Nephron progenitor cell (in vitro differentiated cells): ENCODE data around the gene CCDC57.

ENCODE experiments used
- DNase-seq: peaks from one replicate; pipeline ENCODE4 v3.0.0; 2021
- H3K27ac Mint-ChIP-seq: 2 replicates; pipeline ENCODE4 v1.8.0; 2021; ENCODE audit warnings: mild to moderate bottlenecking, moderate library complexity, mixed read lengths
- H3K27me3 Mint-ChIP-seq: 2 replicates; pipeline ENCODE4 v1.8.0; 2021; ENCODE audit warnings: mild to moderate bottlenecking, low read depth, mixed read lengths; ENCODE audit not compliant: poor library complexity
- H3K36me3 Mint-ChIP-seq: 2 replicates; pipeline ENCODE4 v1.8.0; 2021; ENCODE audit warnings: low read depth, mixed read lengths
- H3K4me1 Mint-ChIP-seq: 2 replicates; pipeline ENCODE4 v1.8.0; 2021; ENCODE audit warnings: mixed read lengths
- H3K4me3 Mint-ChIP-seq: 2 replicates; pipeline ENCODE4 v1.8.0; 2021; ENCODE audit warnings: mild to moderate bottlenecking, moderate library complexity, mixed read lengths
- H3K9me3 Mint-ChIP-seq: 2 replicates; pipeline ENCODE4 v1.8.0; 2021; ENCODE audit warnings: mild to moderate bottlenecking, moderate library complexity, mixed read lengths
- TF ChIP-seq, protein P1 (sequence below): fragments of 200-600 bp; sonication (generic); IDR thresholded peaks from 2 replicates; pipeline ENCODE4 v1.5.0; 2021; ENCODE audit warnings: antibody characterized with exemption

CCDC57 gene

DNA sequence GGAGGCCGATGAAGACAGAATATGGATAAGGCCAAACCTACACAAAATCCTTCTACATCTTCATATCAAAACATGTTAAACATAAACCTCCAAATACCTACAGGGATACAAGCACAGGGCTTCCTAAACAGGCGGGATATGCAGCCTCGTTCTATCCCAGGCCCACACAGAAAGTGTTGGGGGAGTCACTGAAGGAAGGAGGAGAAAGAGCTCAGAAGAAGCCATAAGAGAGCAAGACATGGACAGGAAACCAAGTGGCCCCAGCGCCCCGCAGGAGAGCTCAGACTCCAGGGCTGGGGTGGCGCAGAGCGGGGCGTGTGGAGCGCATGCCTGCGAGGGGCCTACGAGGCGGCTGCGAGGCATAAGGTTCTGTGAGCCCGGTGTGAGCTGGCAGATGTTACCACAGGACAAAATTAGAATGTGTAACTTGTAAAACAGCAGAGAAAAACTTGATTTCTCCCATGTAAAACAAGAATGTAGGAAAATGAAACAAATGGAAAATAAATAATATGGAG lies 103.6 kb downstream of the CCDC57 start:
- Mint-ChIP-seq H3K36me3 (peaks cover 37% of the 10 kb centered on the region), H3K27me3 (no peaks in the 10 kb centered on the region), H3K4me3 (no peak overlapping the region), H3K9me3 (no peaks in the 10 kb centered on the region), H3K27ac (peak overlapping the region; percentile 97), H3K4me1 (peaks cover 69% of the 10 kb centered on the region)
- no peak for DNase-seq
- TF ChIP-seq, protein P1, sequence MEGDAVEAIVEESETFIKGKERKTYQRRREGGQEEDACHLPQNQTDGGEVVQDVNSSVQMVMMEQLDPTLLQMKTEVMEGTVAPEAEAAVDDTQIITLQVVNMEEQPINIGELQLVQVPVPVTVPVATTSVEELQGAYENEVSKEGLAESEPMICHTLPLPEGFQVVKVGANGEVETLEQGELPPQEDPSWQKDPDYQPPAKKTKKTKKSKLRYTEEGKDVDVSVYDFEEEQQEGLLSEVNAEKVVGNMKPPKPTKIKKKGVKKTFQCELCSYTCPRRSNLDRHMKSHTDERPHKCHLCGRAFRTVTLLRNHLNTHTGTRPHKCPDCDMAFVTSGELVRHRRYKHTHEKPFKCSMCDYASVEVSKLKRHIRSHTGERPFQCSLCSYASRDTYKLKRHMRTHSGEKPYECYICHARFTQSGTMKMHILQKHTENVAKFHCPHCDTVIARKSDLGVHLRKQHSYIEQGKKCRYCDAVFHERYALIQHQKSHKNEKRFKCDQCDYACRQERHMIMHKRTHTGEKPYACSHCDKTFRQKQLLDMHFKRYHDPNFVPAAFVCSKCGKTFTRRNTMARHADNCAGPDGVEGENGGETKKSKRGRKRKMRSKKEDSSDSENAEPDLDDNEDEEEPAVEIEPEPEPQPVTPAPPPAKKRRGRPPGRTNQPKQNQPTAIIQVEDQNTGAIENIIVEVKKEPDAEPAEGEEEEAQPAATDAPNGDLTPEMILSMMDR, result no peak

DNA sequence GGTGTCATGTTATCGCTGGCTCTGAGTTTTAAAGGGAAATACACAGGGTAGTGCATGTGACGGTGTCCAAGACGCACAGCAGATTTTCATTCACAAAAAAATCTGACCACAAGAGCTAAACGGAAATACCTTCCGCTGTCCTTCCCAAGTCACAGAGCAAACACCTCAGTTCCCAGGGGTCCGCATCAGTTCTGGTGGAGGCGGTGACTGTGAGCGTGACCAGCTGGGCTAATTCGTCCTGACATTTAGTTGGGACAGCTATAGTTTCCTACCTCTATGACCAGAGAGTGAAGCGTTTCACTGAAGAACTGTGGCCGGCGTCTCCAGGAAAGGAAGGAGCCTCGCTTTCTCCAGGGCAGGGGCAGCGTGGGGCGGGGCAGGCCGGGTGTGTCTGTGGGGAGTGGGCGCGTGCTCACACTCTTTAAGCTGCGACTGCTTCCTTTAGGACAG lies 104.1 kb downstream of the CCDC57 start:
- no peak for DNase-seq
- Mint-ChIP-seq H3K9me3 (no peaks in the 10 kb centered on the region), H3K27me3 (no peaks in the 10 kb centered on the region), H3K4me1 (peaks cover 69% of the 10 kb centered on the region), H3K4me3 (peak overlapping the region; percentile 63), H3K27ac (peak overlapping the region; percentile 97), H3K36me3 (peaks cover 33% of the 10 kb centered on the region)
- TF ChIP-seq, protein P1, result no peak

DNA sequence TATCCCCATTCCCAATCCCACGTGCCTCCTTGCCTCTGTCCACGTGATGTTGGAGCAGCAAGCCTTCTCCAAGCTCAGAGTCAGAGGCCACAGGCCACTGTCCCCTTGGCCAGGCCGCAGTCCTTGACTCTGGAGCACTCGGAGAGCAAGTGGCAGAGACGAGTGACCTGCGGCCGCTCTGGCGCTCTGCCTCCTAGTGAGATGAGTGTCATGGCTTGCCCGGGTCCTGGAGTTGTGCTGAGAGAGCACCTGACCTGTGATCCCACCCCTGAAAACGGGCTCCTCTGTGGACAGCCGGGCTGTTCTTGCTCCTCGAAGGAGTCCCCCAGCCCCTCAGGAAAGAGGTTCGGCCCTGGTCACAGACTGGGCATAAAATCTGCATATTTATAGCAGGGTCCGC lies 104.6 kb downstream of the CCDC57 start:
- Mint-ChIP-seq H3K27ac (peak overlapping the region; percentile 97), H3K4me3 (peak overlapping the region; percentile 63), H3K36me3 (peaks cover 33% of the 10 kb centered on the region), H3K27me3 (no peaks in the 10 kb centered on the region), H3K4me1 (peaks cover 72% of the 10 kb centered on the region), H3K9me3 (no peaks in the 10 kb centered on the region)
- TF ChIP-seq, protein P1, result no peak
- no peak for DNase-seq

DNA sequence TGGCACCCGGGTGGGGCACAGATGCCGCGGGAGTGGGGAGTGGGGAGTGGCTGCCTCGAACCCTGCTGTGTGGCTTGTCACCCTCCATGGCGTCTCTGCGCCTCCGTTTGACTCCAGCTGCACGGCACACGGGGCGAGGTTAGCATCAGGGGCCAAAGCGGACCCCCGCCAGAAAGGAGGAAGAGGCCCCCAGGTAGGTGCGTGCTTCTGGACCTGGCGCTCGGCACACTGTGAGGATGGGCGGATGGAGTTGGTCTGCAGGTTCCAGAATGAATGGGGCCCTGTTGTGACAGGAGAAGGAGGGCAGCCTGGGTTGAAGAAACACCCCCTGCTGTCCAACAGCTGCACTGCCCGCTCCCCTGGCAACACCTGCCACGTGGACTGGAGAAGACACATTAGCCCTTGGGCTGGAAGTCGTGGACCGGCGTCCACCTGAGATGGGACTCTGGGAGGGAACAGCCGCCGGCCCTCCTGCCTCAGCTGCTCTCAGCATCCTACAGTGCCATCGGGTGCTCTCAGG lies 105.2 kb downstream of the CCDC57 start:
- no peak overlapping the region for H3K27ac Mint-ChIP-seq

DNA sequence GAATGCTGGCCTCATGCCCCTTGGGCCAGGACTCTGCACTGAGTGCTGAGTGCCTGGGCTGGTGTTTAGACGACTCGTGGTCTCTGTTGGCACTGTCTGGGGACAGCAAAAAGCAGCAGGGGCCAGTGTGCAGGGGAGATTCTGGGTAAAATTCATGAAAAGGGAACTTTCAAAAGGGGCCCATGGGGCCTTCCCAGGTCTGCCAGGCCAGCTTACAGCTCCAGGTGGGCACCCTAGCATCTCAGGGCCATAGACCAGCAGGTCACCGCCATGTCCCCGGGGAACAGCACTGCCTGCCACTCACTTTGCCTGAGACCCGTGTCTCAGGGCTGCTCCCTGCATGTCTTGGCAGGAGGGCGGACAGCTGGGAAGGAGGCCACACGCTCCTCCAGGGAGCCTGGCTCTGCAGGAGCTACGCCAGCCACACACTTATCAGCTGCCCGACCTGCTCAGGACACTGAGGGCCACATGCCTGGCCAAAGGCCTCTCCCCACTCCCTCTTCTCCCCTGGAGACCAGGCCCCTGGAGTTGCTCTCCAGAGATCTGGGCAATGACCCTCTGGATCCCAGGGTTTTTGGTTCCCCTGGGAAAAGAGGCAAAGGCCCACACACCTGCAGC lies 105.8 kb downstream of the CCDC57 start:
- no peak for DNase-seq
- Mint-ChIP-seq H3K27me3 (no peaks in the 10 kb centered on the region), H3K27ac (peak overlapping the region; percentile 95), H3K4me1 (peaks cover 72% of the 10 kb centered on the region), H3K9me3 (no peaks in the 10 kb centered on the region), H3K36me3 (peaks cover 26% of the 10 kb centered on the region), H3K4me3 (peak overlapping the region; percentile 42)
- TF ChIP-seq, protein P1, result no peak

More for the DNA sequence above, 105.2 kb downstream of the CCDC57 start:
- Mint-ChIP-seq H3K4me1 (peaks cover 74% of the 10 kb centered on the region), H3K4me3 (no peak overlapping the region), H3K27me3 (no peaks in the 10 kb centered on the region), H3K9me3 (no peaks in the 10 kb centered on the region), H3K36me3 (peaks cover 32% of the 10 kb centered on the region)
- TF ChIP-seq, protein P1, result peak; percentile 8
- no peak for DNase-seq
